NK-92 (cell line): ENCODE results near the gene PDE3B.
"Not testable (repeated sequence)": the region's sequence is repeated elsewhere in the genome, so short reads cannot be mapped to it uniquely, and the experiment has no call there.

Experiments used
- DNase-seq: peaks from one replicate; lab custom pipeline; 2025; ENCODE audit not compliant: unreplicated experiment; lab: John Stamatoyannopoulos, UW

Gene PDE3B

GRCh38 chr11:14673824-14674405 lies 30.3 kb downstream of the PDE3B start:
- no peak for DNase-seq

- DNase-seq: no peak
These were observed 32.5 kb downstream of the PDE3B start for GRCh38 chr11:14676068-14676467.

GRCh38 chr11:14677146-14677545 lies 33.5 kb downstream of the PDE3B start:
- DNase-seq: no peak

GRCh38 chr11:14678350-14678749 lies 34.7 kb downstream of the PDE3B start:
- DNase-seq: no peak

- DNase-seq: no peak
These were observed 36.1 kb downstream of the PDE3B start for GRCh38 chr11:14679662-14680061.

- DNase-seq: not testable (repeated sequence)
These were observed 40.8 kb downstream of the PDE3B start for GRCh38 chr11:14684234-14684915.

- DNase-seq: no peak
These were observed 43.9 kb downstream of the PDE3B start for GRCh38 chr11:14687456-14687855.

- no peak for DNase-seq
These were observed 44.5 kb downstream of the PDE3B start for GRCh38 chr11:14687943-14688627.

- not testable (repeated sequence) for DNase-seq
These were observed 52.1 kb downstream of the PDE3B start for GRCh38 chr11:14695656-14696055.

- DNase-seq: no peak
These were observed 55.2 kb downstream of the PDE3B start for GRCh38 chr11:14698771-14699170.

- no peak for DNase-seq
These were observed 57.0 kb downstream of the PDE3B start for GRCh38 chr11:14700593-14700992.

GRCh38 chr11:14702760-14703159 lies 59.2 kb downstream of the PDE3B start:
- DNase-seq: no peak

GRCh38 chr11:14703731-14704130 lies 60.1 kb downstream of the PDE3B start:
- DNase-seq: no peak

- DNase-seq: no peak
These were observed 61.5 kb downstream of the PDE3B start for GRCh38 chr11:14705067-14705466.

GRCh38 chr11:14713496-14714244 lies 70.1 kb downstream of the PDE3B start:
- no peak for DNase-seq

GRCh38 chr11:14715669-14716068 lies 72.1 kb downstream of the PDE3B start:
- DNase-seq: not testable (repeated sequence)

GRCh38 chr11:14722496-14722895 lies 78.9 kb downstream of the PDE3B start:
- no peak for DNase-seq

- no peak for DNase-seq
These were observed 81.5 kb downstream of the PDE3B start for GRCh38 chr11:14725150-14725549.

GRCh38 chr11:14727215-14727614 lies 83.6 kb downstream of the PDE3B start:
- DNase-seq: no peak

- no peak for DNase-seq
These were observed 84.1 kb downstream of the PDE3B start for GRCh38 chr11:14727746-14728145.

- not testable (repeated sequence) for DNase-seq
These were observed 96.9 kb downstream of the PDE3B start for GRCh38 chr11:14740539-14740938.

GRCh38 chr11:14741195-14741594 lies 97.6 kb downstream of the PDE3B start:
- DNase-seq: no peak
